WTC11 (cell line): ENCODE results near the gene EMSY. TPM values are rescaled to one million over a fixed set of nuclear protein-coding genes. Genes with fewer than 3 reads are reported as not detected.
"Not testable (repeated sequence)": the region's sequence is repeated elsewhere in the genome, so short reads cannot be mapped to it uniquely, and the experiment has no call there.

ENCODE experiments used
- ATAC-seq: fragments of 200-7000 bp; cut with Tn5 transposase; 2 replicates; pipeline ENCODE4 v1.10.0; 2021; ENCODE audit warnings: mild to moderate bottlenecking, moderate library complexity
- CTCF ChIA-PET: fragments of 300-600 bp; sonication (Branson Sonifier 250); formaldehyde crosslinking; loops from one replicate; lab custom pipeline; 2021; ENCODE audit warnings: antibody characterized with exemption; lab: Charles Lee
- POLR2A ChIA-PET: fragments of 350-600 bp; sonication (Branson Sonifier 250); formaldehyde crosslinking; loops from one replicate; lab custom pipeline; 2021; ENCODE audit warnings: antibody characterized with exemption; lab: Charles Lee
- DNase-seq: peaks from one replicate; pipeline ENCODE4 v3.0.0; 2021; ENCODE audit warnings: low spot score
- H3K27ac Mint-ChIP-seq: 2 replicates; pipeline ENCODE4 v1.8.0; 2021; ENCODE audit warnings: mixed read lengths
- H3K27me3 Mint-ChIP-seq: 2 replicates; pipeline ENCODE4 v1.8.0; 2021; ENCODE audit warnings: low read depth, mild to moderate bottlenecking, moderate library complexity, mixed read lengths
- H3K36me3 Mint-ChIP-seq: 2 replicates; pipeline ENCODE4 v1.8.0; 2021; ENCODE audit warnings: mixed read lengths
- H3K4me1 Mint-ChIP-seq: 2 replicates; pipeline ENCODE4 v1.8.0; 2022; ENCODE audit warnings: mixed read lengths
- H3K4me3 Mint-ChIP-seq: 2 replicates; pipeline ENCODE4 v1.8.0; 2021; ENCODE audit warnings: mild to moderate bottlenecking, moderate library complexity, mixed read lengths
- H3K9me3 Mint-ChIP-seq: 2 replicates; pipeline ENCODE4 v1.8.0; 2021; ENCODE audit warnings: mixed read lengths
- ELF4 ChIP-seq: sonication (generic); formaldehyde crosslinking; IDR thresholded peaks from 2 replicates; pipeline ENCODE4 v1.8.1; 2022; ENCODE audit warnings: low read depth, mild to moderate bottlenecking, moderate library complexity, missing genetic modification reagents
- ESRRA ChIP-seq: sonication (generic); formaldehyde crosslinking; IDR thresholded peaks from 2 replicates; pipeline ENCODE4 v1.8.1; 2022; ENCODE audit warnings: mild to moderate bottlenecking, missing genetic modification reagents, borderline replicate concordance
- HMGA2 ChIP-seq: fragments of 250-450 bp; sonication (Bioruptor Pico); IDR thresholded peaks from 2 replicates; pipeline ENCODE4 v1.4.0; 2021; ENCODE audit warnings: mild to moderate bottlenecking, moderate library complexity
- KAT7 ChIP-seq: sonication (generic); formaldehyde crosslinking; IDR thresholded peaks from 2 replicates; pipeline ENCODE4 v1.8.1; 2023; ENCODE audit warnings: missing genetic modification reagents, mild to moderate bottlenecking, borderline replicate concordance
- NFATC4 ChIP-seq: fragments of 250-450 bp; sonication (Bioruptor Pico); IDR thresholded peaks from 2 replicates; pipeline ENCODE4 v1.9.0; 2021; ENCODE audit warnings: mild to moderate bottlenecking
- NR2C2 ChIP-seq: sonication (generic); formaldehyde crosslinking; IDR thresholded peaks from 2 replicates; pipeline ENCODE4 v1.8.0; 2022; ENCODE audit warnings: mild to moderate bottlenecking, missing genetic modification reagents
- RELA ChIP-seq: sonication (generic); formaldehyde crosslinking; IDR thresholded peaks from 2 replicates; pipeline ENCODE4 v1.8.1; 2022; ENCODE audit warnings: missing genetic modification reagents, mild to moderate bottlenecking, borderline replicate concordance
- SMAD4 ChIP-seq: sonication (generic); formaldehyde crosslinking; IDR thresholded peaks from 2 replicates; pipeline ENCODE4 v1.8.0; 2022; ENCODE audit warnings: mild to moderate bottlenecking, missing genetic modification reagents
- SOX15 ChIP-seq: fragments of 250-450 bp; sonication (Bioruptor Pico); IDR thresholded peaks from 2 replicates; pipeline ENCODE4 v1.9.0; 2021; ENCODE audit warnings: mild to moderate bottlenecking
- TP53 ChIP-seq: sonication (generic); formaldehyde crosslinking; IDR thresholded peaks from 2 replicates; pipeline ENCODE4 v1.8.1; 2023; ENCODE audit warnings: mild to moderate bottlenecking, missing genetic modification reagents
- ZNF232 ChIP-seq: sonication (generic); formaldehyde crosslinking; IDR thresholded peaks from 2 replicates; pipeline ENCODE4 v1.8.0; 2022; ENCODE audit warnings: mild to moderate bottlenecking, missing genetic modification reagents
- ZNF416 ChIP-seq: fragments of 250-450 bp; sonication (Bioruptor Pico); IDR thresholded peaks from 2 replicates; pipeline ENCODE4 v1.9.0; 2021; ENCODE audit warnings: mild to moderate bottlenecking, inconsistent platforms
- total RNA-seq: library from RNA; stranded (reverse); gene quantifications from 3 replicates; pipeline ENCODE4 v1.2.3, GENCODE V29; 2021
- TF ChIP-seq, protein P1 (sequence below): sonication (generic); formaldehyde crosslinking; IDR thresholded peaks from 2 replicates; pipeline ENCODE4 v1.8.0; 2022; ENCODE audit warnings: mild to moderate bottlenecking, missing genetic modification reagents
- TF ChIP-seq, protein P2 (sequence below): sonication (generic); formaldehyde crosslinking; IDR thresholded peaks from 2 replicates; pipeline ENCODE4 v1.8.1; 2023; ENCODE audit warnings: mild to moderate bottlenecking, moderate library complexity, missing genetic modification reagents
- TF ChIP-seq, protein P3 (sequence below): sonication (generic); formaldehyde crosslinking; IDR thresholded peaks from 2 replicates; pipeline ENCODE4 v1.8.0; 2022; ENCODE audit warnings: mild to moderate bottlenecking, missing genetic modification reagents
- TF ChIP-seq, protein P4 (sequence below): fragments of 250-450 bp; sonication (Bioruptor Pico); IDR thresholded peaks from 2 replicates; pipeline ENCODE4 v1.9.0; 2021; ENCODE audit warnings: mild to moderate bottlenecking

EMSY gene
- total RNA-seq, 1 experiment from 2014 or later: 31.1 TPM

DNA sequence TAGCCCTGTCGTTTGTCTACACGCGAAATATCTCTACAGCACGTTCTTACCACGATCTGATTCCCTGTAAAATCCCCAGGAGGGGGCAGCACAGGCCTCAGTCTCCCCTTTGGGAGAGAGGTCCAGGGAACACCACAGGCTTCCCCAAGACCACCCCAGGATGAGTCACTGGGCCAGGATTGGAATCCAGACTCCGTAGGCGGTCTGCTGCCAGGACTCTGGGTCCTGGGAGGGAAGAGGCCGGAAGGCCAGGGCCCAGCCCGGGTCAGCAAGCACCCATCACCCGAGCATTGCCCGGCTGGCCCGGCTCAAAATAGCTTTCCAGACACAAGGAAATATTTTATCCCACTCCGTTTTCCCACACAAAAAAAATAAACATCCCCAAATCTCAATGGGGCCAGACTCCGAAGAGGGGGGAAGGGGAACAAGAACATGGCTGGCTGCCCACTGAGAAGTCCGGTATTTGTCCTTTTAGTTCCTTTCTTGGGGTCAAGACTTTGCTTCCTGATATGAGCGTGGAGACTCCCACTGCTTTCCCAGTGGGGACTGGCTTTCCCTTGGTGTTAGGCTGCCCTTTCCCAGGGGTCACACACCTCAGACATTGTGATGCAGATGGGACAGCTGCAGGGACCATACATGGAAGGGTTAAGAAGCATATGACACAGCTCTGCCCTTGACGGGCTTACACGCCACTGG, 134.4 kb downstream of the EMSY start:
- H3K4me3 Mint-ChIP-seq: no peak overlapping the region
- CTCF ChIA-PET: interaction anchor here (0.6 to 4.5 kb wide), 8 partner anchors 9 to 280 kb away, joined by 3 to 23 read pairs (median 5); no protein-coding TSS in a partner anchor
- H3K27ac Mint-ChIP-seq: no peak overlapping the region
- POLR2A ChIA-PET: no interaction called here
- peaks cover 22% of the 10 kb centered on the region for H3K4me1 Mint-ChIP-seq
- H3K9me3 Mint-ChIP-seq: peaks cover 8% of the 10 kb centered on the region; the same call in 1 of the 2 replicates
- peak; percentile 50 for DNase-seq
- peaks cover 4% of the 10 kb centered on the region for H3K36me3 Mint-ChIP-seq
- H3K27me3 Mint-ChIP-seq: no peaks in the 10 kb centered on the region
- TF ChIP-seq NFATC4 (CRISPR knock-in tag): no peak
- no peak for TF ChIP-seq RELA (CRISPR knock-in tag)
- no peak for TF ChIP-seq NR2C2 (CRISPR knock-in tag)
- no peak for TF ChIP-seq SOX15 (CRISPR knock-in tag)
- TF ChIP-seq, protein P1, sequence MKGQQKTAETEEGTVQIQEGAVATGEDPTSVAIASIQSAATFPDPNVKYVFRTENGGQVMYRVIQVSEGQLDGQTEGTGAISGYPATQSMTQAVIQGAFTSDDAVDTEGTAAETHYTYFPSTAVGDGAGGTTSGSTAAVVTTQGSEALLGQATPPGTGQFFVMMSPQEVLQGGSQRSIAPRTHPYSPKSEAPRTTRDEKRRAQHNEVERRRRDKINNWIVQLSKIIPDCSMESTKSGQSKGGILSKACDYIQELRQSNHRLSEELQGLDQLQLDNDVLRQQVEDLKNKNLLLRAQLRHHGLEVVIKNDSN (CRISPR knock-in tag): no peak
- TF ChIP-seq TP53 (CRISPR knock-in tag): no peak
- TF ChIP-seq ELF4 (CRISPR knock-in tag): no peak
- TF ChIP-seq HMGA2 (CRISPR knock-in tag): no peak
- TF ChIP-seq, protein P2, sequence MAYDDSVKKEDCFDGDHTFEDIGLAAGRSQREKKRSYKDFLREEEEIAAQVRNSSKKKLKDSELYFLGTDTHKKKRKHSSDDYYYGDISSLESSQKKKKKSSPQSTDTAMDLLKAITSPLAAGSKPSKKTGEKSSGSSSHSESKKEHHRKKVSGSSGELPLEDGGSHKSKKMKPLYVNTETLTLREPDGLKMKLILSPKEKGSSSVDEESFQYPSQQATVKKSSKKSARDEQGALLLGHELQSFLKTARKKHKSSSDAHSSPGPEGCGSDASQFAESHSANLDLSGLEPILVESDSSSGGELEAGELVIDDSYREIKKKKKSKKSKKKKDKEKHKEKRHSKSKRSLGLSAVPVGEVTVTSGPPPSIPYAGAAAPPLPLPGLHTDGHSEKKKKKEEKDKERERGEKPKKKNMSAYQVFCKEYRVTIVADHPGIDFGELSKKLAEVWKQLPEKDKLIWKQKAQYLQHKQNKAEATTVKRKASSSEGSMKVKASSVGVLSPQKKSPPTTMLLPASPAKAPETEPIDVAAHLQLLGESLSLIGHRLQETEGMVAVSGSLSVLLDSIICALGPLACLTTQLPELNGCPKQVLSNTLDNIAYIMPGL (CRISPR knock-in tag): no peak
- TF ChIP-seq SMAD4 (CRISPR knock-in tag): no peak
- TF ChIP-seq ZNF416: no peak
- no peak for TF ChIP-seq ESRRA (CRISPR knock-in tag)
- TF ChIP-seq, protein P3, sequence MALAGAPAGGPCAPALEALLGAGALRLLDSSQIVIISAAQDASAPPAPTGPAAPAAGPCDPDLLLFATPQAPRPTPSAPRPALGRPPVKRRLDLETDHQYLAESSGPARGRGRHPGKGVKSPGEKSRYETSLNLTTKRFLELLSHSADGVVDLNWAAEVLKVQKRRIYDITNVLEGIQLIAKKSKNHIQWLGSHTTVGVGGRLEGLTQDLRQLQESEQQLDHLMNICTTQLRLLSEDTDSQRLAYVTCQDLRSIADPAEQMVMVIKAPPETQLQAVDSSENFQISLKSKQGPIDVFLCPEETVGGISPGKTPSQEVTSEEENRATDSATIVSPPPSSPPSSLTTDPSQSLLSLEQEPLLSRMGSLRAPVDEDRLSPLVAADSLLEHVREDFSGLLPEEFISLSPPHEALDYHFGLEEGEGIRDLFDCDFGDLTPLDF (CRISPR knock-in tag): no peak
- TF ChIP-seq ZNF232 (CRISPR knock-in tag): no peak
- TF ChIP-seq, protein P4, sequence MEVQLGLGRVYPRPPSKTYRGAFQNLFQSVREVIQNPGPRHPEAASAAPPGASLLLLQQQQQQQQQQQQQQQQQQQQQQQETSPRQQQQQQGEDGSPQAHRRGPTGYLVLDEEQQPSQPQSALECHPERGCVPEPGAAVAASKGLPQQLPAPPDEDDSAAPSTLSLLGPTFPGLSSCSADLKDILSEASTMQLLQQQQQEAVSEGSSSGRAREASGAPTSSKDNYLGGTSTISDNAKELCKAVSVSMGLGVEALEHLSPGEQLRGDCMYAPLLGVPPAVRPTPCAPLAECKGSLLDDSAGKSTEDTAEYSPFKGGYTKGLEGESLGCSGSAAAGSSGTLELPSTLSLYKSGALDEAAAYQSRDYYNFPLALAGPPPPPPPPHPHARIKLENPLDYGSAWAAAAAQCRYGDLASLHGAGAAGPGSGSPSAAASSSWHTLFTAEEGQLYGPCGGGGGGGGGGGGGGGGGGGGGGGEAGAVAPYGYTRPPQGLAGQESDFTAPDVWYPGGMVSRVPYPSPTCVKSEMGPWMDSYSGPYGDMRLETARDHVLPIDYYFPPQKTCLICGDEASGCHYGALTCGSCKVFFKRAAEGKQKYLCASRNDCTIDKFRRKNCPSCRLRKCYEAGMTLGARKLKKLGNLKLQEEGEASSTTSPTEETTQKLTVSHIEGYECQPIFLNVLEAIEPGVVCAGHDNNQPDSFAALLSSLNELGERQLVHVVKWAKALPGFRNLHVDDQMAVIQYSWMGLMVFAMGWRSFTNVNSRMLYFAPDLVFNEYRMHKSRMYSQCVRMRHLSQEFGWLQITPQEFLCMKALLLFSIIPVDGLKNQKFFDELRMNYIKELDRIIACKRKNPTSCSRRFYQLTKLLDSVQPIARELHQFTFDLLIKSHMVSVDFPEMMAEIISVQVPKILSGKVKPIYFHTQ: no peak
- ATAC-seq: peak; percentile 61

DNA sequence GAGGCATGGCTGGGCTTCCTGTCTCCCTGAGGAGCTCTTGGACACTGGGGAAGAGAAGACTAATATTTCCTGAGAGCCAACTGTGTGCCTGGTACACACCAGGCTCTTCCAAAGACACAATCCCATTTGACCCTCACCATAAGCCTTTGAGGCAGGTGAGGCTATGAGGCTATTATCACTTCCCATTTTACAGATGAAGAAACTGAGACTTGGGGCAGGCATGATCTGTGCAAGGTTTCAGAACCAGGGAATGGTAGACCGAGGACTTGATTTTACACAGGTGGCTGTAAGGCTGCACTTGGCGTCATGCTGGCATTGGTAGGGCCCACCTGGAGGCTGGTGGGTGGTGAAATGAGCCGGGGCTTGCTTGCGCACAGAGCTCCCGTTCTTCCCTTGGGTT, 134.9 kb downstream of the EMSY start:
- Mint-ChIP-seq H3K4me3 (no peak overlapping the region), H3K36me3 (peaks cover 4% of the 10 kb centered on the region)
- no peak for ATAC-seq
- TF ChIP-seq KAT7 (0 out of 2 replicates have a peak, but pooled peaks have one; percentile 65), SMAD4 (CRISPR knock-in tag) (no peak)
- TF ChIP-seq, all 79 proteins: peak for 1
- Mint-ChIP-seq H3K9me3 (peaks cover 8% of the 10 kb centered on the region; the same call in 1 of the 2 replicates), H3K27ac (no peak overlapping the region), H3K4me1 (peaks cover 22% of the 10 kb centered on the region), H3K27me3 (no peaks in the 10 kb centered on the region)
- ChIA-PET CTCF (interaction anchor here (0.6 to 4.5 kb wide), 7 partner anchors 10 to 279 kb away, joined by 3 to 23 read pairs (median 3); no protein-coding TSS in a partner anchor), POLR2A (no interaction called here)
- no peak for DNase-seq

DNA sequence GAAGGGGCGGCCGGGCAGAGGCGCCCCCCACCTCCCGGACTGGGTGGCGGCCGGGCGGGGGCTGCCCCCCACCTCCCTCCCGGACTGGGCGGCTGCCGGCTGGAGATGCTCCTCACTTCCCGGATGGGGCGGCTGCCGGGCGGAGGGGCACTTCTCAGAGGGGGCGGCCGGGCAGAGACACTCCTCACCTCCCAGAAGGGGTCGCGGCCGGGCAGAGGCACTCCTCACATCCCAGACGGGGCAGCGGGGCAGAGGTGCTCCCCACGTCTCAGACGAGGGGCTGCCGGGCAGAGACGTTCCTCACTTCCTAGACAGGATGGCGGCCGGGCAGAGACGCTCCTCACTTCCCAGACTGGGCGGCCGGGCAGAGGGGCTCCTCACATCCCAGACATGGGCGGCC, 137.7 kb downstream of the EMSY start:
- CTCF ChIA-PET, H3K27me3 Mint-ChIP-seq, DNase-seq, POLR2A ChIA-PET, H3K36me3 Mint-ChIP-seq, H3K27ac Mint-ChIP-seq, H3K4me3 Mint-ChIP-seq, ATAC-seq: not testable (repeated sequence)
- H3K9me3 Mint-ChIP-seq: peaks cover 12% of the 10 kb centered on the region; the same call in 1 of the 2 replicates
- H3K4me1 Mint-ChIP-seq: peaks cover 22% of the 10 kb centered on the region
